SK-N-SH (cell line): ENCODE results near the gene AKAP12.

Source experiments
- MAX ChIP-seq: IDR thresholded peaks from 2 replicates; pipeline ENCODE4 v1.4.0; 2012; ENCODE audit warnings: low read depth
- MXI1 ChIP-seq: IDR thresholded peaks from 2 replicates; pipeline ENCODE4 v1.6.1; 2012; ENCODE audit warnings: mild to moderate bottlenecking, low read depth, low read length, improper control_type of control experiment
- POLR2AphosphoS5 ChIP-seq: IDR thresholded peaks from 2 replicates; pipeline ENCODE4 v1.6.1; 2012; ENCODE audit warnings: low read depth, low read length
- RFX5 ChIP-seq: IDR thresholded peaks from 2 replicates; pipeline ENCODE4 v1.6.1; 2012; ENCODE audit warnings: mild to moderate bottlenecking, improper control_type of control experiment, low read length
- TF ChIP-seq, protein P1 (sequence below): IDR thresholded peaks from 2 replicates; pipeline ENCODE4; 2012
- TF ChIP-seq, protein P2 (sequence below): fragments of 200-600 bp; sonication (generic); IDR thresholded peaks from 2 replicates; pipeline ENCODE4 v1.6.1; 2017; ENCODE audit warnings: antibody characterized with exemption, mild to moderate bottlenecking, moderate library complexity
- TF ChIP-seq, protein P3 (sequence below): fragments of 150-350 bp; IDR thresholded peaks from 2 replicates; pipeline ENCODE4 v1.6.1; 2017; ENCODE audit warnings: antibody characterized with exemption, low read length, low read depth, borderline replicate concordance

GRCh38 chr6:151286214-151286613, 46.4 kb downstream of the AKAP12 start:
- TF ChIP-seq MAX: no peak
- TF ChIP-seq MXI1: no peak
- TF ChIP-seq, protein P1, sequence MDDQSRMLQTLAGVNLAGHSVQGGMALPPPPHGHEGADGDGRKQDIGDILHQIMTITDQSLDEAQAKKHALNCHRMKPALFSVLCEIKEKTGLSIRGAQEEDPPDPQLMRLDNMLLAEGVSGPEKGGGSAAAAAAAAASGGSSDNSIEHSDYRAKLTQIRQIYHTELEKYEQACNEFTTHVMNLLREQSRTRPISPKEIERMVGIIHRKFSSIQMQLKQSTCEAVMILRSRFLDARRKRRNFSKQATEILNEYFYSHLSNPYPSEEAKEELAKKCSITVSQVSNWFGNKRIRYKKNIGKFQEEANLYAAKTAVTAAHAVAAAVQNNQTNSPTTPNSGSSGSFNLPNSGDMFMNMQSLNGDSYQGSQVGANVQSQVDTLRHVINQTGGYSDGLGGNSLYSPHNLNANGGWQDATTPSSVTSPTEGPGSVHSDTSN: no peak
- TF ChIP-seq, protein P2, sequence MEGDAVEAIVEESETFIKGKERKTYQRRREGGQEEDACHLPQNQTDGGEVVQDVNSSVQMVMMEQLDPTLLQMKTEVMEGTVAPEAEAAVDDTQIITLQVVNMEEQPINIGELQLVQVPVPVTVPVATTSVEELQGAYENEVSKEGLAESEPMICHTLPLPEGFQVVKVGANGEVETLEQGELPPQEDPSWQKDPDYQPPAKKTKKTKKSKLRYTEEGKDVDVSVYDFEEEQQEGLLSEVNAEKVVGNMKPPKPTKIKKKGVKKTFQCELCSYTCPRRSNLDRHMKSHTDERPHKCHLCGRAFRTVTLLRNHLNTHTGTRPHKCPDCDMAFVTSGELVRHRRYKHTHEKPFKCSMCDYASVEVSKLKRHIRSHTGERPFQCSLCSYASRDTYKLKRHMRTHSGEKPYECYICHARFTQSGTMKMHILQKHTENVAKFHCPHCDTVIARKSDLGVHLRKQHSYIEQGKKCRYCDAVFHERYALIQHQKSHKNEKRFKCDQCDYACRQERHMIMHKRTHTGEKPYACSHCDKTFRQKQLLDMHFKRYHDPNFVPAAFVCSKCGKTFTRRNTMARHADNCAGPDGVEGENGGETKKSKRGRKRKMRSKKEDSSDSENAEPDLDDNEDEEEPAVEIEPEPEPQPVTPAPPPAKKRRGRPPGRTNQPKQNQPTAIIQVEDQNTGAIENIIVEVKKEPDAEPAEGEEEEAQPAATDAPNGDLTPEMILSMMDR: no peak
- TF ChIP-seq POLR2AphosphoS5: no peak
- no peak for TF ChIP-seq RFX5
- TF ChIP-seq, protein P3, sequence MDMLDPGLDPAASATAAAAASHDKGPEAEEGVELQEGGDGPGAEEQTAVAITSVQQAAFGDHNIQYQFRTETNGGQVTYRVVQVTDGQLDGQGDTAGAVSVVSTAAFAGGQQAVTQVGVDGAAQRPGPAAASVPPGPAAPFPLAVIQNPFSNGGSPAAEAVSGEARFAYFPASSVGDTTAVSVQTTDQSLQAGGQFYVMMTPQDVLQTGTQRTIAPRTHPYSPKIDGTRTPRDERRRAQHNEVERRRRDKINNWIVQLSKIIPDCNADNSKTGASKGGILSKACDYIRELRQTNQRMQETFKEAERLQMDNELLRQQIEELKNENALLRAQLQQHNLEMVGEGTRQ: no peak
